Testis (tissue), 2 donors: Measurements from ENCODE around the gene BCL2L1.

Experiments
- CTCF ChIP-seq, 3 experiments: fragments of 450-650 bp in 2 of 3; fragments of 200-600 bp in 1 of 3; sonication (generic) in 1 of 3; IDR thresholded peaks; one replicate each; pipeline ENCODE4 v1.5.1; 2016 to 2019; ENCODE audit warnings: antibody characterized with exemption in 3 of 3, mild to moderate bottlenecking in 2 of 3, moderate library complexity in 1 of 3
- POLR2A ChIP-seq: fragments of 450-650 bp; IDR thresholded peaks from one replicate; pipeline ENCODE4 v1.6.1; 2017; ENCODE audit warnings: antibody characterized with exemption, mild to moderate bottlenecking, moderate library complexity

- TF ChIP-seq POLR2A (no peak), CTCF (IDR thresholded peaks at IDR 0.05) (no peak)
These were observed 15.9 kb downstream of the BCL2L1 start for GRCh38 chr20:31706607-31707257.
